HEK293T (cell line): Measurements from ENCODE around the gene RELT.

Source experiments
- CTCF ChIA-PET: fragments of 350-600 bp; formaldehyde crosslinking; extraction: SDS; loops from one replicate; lab custom pipeline; 2021; ENCODE audit warnings: antibody characterized with exemption, inconsistent platforms; lab: Yijun Ruan, JAX
- POLR2A ChIA-PET: fragments of 350-600 bp; formaldehyde crosslinking; extraction: SDS; loops from one replicate; lab custom pipeline; 2020; ENCODE audit warnings: antibody characterized with exemption, inconsistent platforms; lab: Yijun Ruan, JAX
- DNase-seq: peaks from one replicate; pipeline ENCODE4 v3.0.0; 2012; ENCODE audit warnings: mixed read lengths; ENCODE audit errors: extremely low spot score
- ARNT ChIP-seq: fragments of 450-650 bp; IDR thresholded peaks from 2 replicates; pipeline ENCODE4 v1.6.1; 2017; ENCODE audit warnings: mild to moderate bottlenecking
- BHLHE40 ChIP-seq: fragments of 450-650 bp; IDR thresholded peaks from 2 replicates; pipeline ENCODE4 v1.6.1; 2016; ENCODE audit warnings: mild to moderate bottlenecking, moderate library complexity, borderline replicate concordance
- CTBP1 ChIP-seq: fragments of 450-650 bp; IDR thresholded peaks from 2 replicates; pipeline ENCODE4 v1.6.1; 2016; ENCODE audit warnings: borderline replicate concordance
- ELF4 ChIP-seq: fragments of 450-650 bp; IDR thresholded peaks from 2 replicates; pipeline ENCODE4 v1.6.1; 2017; ENCODE audit warnings: antibody characterized with exemption
- FOXA1 ChIP-seq: fragments of 450-650 bp; IDR thresholded peaks from 2 replicates; pipeline ENCODE4 v1.6.1; 2016; ENCODE audit warnings: mild to moderate bottlenecking
- FOXK2 ChIP-seq: fragments of 450-650 bp; IDR thresholded peaks from 2 replicates; pipeline ENCODE4 v1.6.1; 2016; ENCODE audit warnings: mild to moderate bottlenecking
- FOXM1 ChIP-seq: fragments of 450-650 bp; IDR thresholded peaks from 2 replicates; pipeline ENCODE4 v1.6.1; 2017; ENCODE audit warnings: mild to moderate bottlenecking, borderline replicate concordance
- HDGF ChIP-seq: fragments of 450-650 bp; IDR thresholded peaks from 2 replicates; pipeline ENCODE4 v1.6.1; 2017; ENCODE audit warnings: antibody characterized with exemption, borderline replicate concordance
- L3MBTL2 ChIP-seq: fragments of 450-650 bp; conservative IDR thresholded peaks from 2 replicates; pipeline ENCODE4 v1.6.1; 2016; ENCODE audit warnings: mild to moderate bottlenecking
- LEF1 ChIP-seq: fragments of 450-650 bp; IDR thresholded peaks from 2 replicates; pipeline ENCODE4 v1.6.1; 2017; ENCODE audit warnings: mild to moderate bottlenecking, borderline replicate concordance
- NFRKB ChIP-seq: fragments of 450-650 bp; IDR thresholded peaks from 2 replicates; pipeline ENCODE4 v1.6.1; 2016; ENCODE audit warnings: mild to moderate bottlenecking, moderate library complexity
- SP1 ChIP-seq: fragments of 450-650 bp; IDR thresholded peaks from 2 replicates; pipeline ENCODE4 v1.6.1; 2017
- SUZ12 ChIP-seq: fragments of 450-650 bp; IDR thresholded peaks from 2 replicates; pipeline ENCODE4 v1.6.1; 2016; ENCODE audit warnings: mild to moderate bottlenecking
- TARDBP ChIP-seq: fragments of 450-650 bp; IDR thresholded peaks from 2 replicates; pipeline ENCODE4 v1.6.1; 2016
- ZNF384 ChIP-seq: fragments of 450-650 bp; IDR thresholded peaks from 2 replicates; pipeline ENCODE4 v1.6.1; 2016
- TF ChIP-seq, protein P1 (sequence below): fragments of 450-650 bp; IDR thresholded peaks from 2 replicates; pipeline ENCODE4 v1.6.1; 2016

Gene RELT

DNA sequence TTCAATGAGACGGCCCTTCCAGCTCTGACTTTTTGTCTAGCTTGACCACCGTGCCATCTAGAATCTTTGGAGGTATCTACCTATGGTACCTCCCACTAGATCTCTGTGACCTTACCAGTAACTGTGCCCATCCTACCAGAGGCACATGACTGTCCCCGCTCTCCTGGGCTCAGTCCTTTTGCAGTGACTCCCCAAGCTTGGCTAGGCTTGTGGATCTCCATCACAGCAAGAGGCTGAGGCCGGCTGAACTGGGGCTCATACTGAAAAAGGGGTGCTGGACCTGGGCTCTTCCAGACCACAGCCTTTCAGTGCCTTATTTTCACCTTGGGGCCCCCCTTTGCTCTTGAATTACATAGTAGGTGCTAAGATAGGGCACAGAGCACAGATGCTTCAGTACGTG lies 27.3 kb downstream of the RELT start:
- ChIA-PET CTCF (no interaction called here), POLR2A (no interaction called here)
- no peak for DNase-seq
- TF ChIP-seq FOXK2 (no peak), NFRKB (no peak), ELF4 (no peak), BHLHE40 (no peak), L3MBTL2 (no peak), FOXA1 (no peak), TARDBP (no peak), FOXM1 (no peak), HDGF (no peak), SUZ12 (no peak)
- TF ChIP-seq, protein P1, sequence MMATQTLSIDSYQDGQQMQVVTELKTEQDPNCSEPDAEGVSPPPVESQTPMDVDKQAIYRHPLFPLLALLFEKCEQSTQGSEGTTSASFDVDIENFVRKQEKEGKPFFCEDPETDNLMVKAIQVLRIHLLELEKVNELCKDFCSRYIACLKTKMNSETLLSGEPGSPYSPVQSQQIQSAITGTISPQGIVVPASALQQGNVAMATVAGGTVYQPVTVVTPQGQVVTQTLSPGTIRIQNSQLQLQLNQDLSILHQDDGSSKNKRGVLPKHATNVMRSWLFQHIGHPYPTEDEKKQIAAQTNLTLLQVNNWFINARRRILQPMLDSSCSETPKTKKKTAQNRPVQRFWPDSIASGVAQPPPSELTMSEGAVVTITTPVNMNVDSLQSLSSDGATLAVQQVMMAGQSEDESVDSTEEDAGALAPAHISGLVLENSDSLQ, result no peak

- no peak for TF ChIP-seq SUZ12
- no peak for TF ChIP-seq BHLHE40
- TF ChIP-seq, protein P1, result no peak
- no peak for TF ChIP-seq HDGF
- no peak for TF ChIP-seq ELF4
- TF ChIP-seq FOXK2, result no peak
- no peak for TF ChIP-seq NFRKB
- TF ChIP-seq LEF1, result no peak
- TF ChIP-seq FOXA1, result no peak
- TF ChIP-seq ZNF384, result no peak
- no peak for TF ChIP-seq L3MBTL2
- no peak for TF ChIP-seq SP1
- TF ChIP-seq ARNT, result no peak
- no peak for TF ChIP-seq CTBP1
- no peak for TF ChIP-seq TARDBP
- TF ChIP-seq FOXM1, result no peak
- ChIA-PET CTCF (no interaction called here), POLR2A (no interaction called here)
- DNase-seq, result peak; percentile 71
Measured at GRCh38 chr11:73404048-73404447, 27.8 kb downstream of the RELT start.

DNA sequence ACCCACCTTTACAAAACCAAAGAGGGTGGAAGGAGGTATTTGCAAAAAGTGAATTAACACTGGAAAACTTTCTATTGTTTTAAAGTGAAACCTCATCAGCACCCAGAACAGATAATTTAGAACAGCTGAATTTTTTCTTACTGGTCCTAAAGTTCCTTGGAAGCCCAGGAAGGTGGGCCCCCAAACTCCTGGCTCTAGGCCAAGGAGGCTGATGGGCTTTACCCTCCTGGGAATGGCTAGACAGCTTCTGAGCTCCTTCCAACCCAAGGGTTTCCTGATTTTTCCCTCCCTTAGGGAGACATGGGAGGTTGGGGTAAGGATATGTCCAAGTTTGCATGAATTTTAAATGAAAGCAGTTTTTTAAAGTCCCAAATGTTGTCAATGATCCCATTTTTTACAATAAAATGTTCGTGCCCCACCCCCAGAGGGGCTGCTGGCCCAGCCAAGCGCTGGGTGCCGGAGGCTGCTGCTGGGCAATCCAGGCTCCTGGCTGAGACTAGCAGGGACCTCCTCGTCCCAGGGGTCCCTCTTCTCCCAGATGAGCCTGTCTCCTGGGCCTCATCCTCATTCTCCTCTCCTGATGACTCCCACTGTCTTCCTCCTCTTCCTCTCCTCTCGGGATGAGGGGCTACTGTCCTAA lies 28.4 kb downstream of the RELT start:
- DNase-seq, result no peak
- POLR2A ChIA-PET, result no interaction called here
- CTCF ChIA-PET, result no interaction called here
- TF ChIP-seq ARNT (no peak), FOXA1 (no peak), TARDBP (no peak), L3MBTL2 (no peak), SUZ12 (no peak), FOXM1 (no peak), FOXK2 (no peak)
- TF ChIP-seq, protein P1, result no peak

DNA sequence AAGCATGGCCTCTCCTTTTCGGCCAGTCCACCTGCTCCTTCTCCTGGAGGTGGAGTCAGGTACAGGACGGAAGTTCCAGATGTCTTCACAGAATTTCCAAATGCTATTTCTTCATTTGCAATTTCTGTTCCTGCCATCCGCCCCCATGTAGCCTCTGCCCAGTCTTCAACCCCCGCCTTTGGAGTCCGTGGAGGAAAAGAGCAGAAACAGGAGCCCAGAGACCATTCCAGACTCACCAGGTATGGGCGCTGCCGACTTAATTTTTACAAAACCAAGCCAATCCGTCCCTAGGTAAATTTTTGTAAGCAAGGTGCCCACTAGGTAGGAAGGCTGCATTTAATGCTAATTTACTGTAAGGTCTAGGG lies 28.9 kb downstream of the RELT start:
- CTCF ChIA-PET, result no interaction called here
- DNase-seq, result no peak
- POLR2A ChIA-PET, result no interaction called here
- TF ChIP-seq ARNT (no peak), SP1 (no peak), ZNF384 (no peak), FOXM1 (no peak)

GRCh38 chr11:73406131-73406530 lies 29.9 kb downstream of the RELT start:
- POLR2A ChIA-PET, result no interaction called here
- TF ChIP-seq SP1 (no peak), FOXA1 (no peak), SUZ12 (no peak), ZNF384 (no peak), NFRKB (no peak), CTBP1 (no peak), LEF1 (no peak), FOXK2 (no peak), BHLHE40 (no peak), L3MBTL2 (no peak), FOXM1 (no peak), ARNT (no peak), TARDBP (no peak), HDGF (no peak)
- TF ChIP-seq, protein P1, result no peak
- no peak for DNase-seq
- CTCF ChIA-PET, result interaction anchor here (1.3 kb wide), 1 partner anchor 55 kb away, joined by 3 read pairs; no protein-coding TSS in a partner anchor

GRCh38 chr11:73406619-73407018 lies 30.4 kb downstream of the RELT start:
- DNase-seq, result no peak
- ChIA-PET CTCF (interaction anchor here (1.3 kb wide), 1 partner anchor 55 kb away, joined by 3 read pairs; no protein-coding TSS in a partner anchor), POLR2A (interaction anchor here (0.6 to 0.9 kb wide), 2 partner anchors 10 to 609 kb away, joined by 3 to 5 read pairs; no protein-coding TSS in a partner anchor)
- TF ChIP-seq FOXK2 (no peak), ARNT (no peak), FOXM1 (no peak), FOXA1 (no peak), L3MBTL2 (no peak), CTBP1 (no peak), SUZ12 (no peak), BHLHE40 (no peak), ZNF384 (no peak), ELF4 (no peak), LEF1 (no peak), HDGF (no peak), NFRKB (no peak), SP1 (no peak), TARDBP (no peak)
- TF ChIP-seq, protein P1, result no peak
